Chondrocyte (in vitro differentiated cells): ENCODE results near the gene KLC1. TPM values are rescaled to one million over a fixed set of nuclear protein-coding genes. Genes with fewer than 3 reads are reported as not detected.
A peak's percentile ranks its signal among the peaks of the same experiment; 100 is the strongest.

Source experiments
- DNase-seq: peaks from one replicate; pipeline ENCODE4 v3.0.0; 2021; ENCODE audit warnings: mixed read lengths, low spot score
- H3K27ac Mint-ChIP-seq: one replicate; pipeline ENCODE4 v1.8.0; 2021; ENCODE audit warnings: mild to moderate bottlenecking, moderate library complexity, mixed read lengths; ENCODE audit not compliant: unreplicated experiment
- H3K27me3 Mint-ChIP-seq: 2 replicates; pipeline ENCODE4 v1.8.0; 2021; ENCODE audit warnings: low read depth, mixed read lengths
- H3K36me3 Mint-ChIP-seq: 2 replicates; pipeline ENCODE4 v1.8.0; 2021; ENCODE audit warnings: low read depth, mixed read lengths
- H3K4me1 Mint-ChIP-seq: 2 replicates; pipeline ENCODE4 v1.8.0; 2021; ENCODE audit warnings: low read depth, mild to moderate bottlenecking, mixed read lengths
- H3K4me3 Mint-ChIP-seq: one replicate; pipeline ENCODE4 v1.8.0; 2021; ENCODE audit warnings: mild to moderate bottlenecking, moderate library complexity, mixed read lengths; ENCODE audit not compliant: unreplicated experiment
- H3K9me3 Mint-ChIP-seq: 2 replicates; pipeline ENCODE4 v1.8.0; 2021; ENCODE audit warnings: low read depth, mixed read lengths
- total RNA-seq: library from RNA; stranded (reverse); gene quantifications from 3 replicates; pipeline ENCODE4 v1.2.1, GENCODE V29; 2021
- TF ChIP-seq, protein P1 (sequence below): fragments of 200-600 bp; sonication (generic); IDR thresholded peaks from 2 replicates; pipeline ENCODE4 v1.5.0; 2021; ENCODE audit warnings: antibody characterized with exemption, mild to moderate bottlenecking, moderate library complexity

The KLC1 gene
- total RNA-seq, 1 donor from 2014 or later: 190 TPM

DNA sequence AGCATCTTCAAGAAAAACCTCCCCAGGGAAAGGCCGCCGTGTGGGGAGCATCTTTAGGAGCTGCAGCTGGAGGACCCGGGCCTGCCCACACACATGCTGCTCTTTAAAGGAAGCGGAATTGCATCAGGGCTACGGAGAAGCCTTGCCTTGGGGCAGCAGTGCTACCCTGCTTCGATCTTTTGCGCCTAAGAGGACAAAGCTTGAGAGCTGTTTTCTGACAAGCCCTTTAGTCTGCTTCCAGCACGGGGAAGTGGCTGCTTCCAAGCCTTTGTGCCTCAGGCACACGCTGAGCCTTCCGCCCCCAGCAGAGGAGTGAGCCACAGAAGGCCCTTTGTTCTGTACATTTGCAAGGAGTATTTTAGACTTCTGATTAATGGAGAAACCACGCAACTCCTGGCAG lies 34.7 kb upstream of the KLC1 start:
- TF ChIP-seq, protein P1, sequence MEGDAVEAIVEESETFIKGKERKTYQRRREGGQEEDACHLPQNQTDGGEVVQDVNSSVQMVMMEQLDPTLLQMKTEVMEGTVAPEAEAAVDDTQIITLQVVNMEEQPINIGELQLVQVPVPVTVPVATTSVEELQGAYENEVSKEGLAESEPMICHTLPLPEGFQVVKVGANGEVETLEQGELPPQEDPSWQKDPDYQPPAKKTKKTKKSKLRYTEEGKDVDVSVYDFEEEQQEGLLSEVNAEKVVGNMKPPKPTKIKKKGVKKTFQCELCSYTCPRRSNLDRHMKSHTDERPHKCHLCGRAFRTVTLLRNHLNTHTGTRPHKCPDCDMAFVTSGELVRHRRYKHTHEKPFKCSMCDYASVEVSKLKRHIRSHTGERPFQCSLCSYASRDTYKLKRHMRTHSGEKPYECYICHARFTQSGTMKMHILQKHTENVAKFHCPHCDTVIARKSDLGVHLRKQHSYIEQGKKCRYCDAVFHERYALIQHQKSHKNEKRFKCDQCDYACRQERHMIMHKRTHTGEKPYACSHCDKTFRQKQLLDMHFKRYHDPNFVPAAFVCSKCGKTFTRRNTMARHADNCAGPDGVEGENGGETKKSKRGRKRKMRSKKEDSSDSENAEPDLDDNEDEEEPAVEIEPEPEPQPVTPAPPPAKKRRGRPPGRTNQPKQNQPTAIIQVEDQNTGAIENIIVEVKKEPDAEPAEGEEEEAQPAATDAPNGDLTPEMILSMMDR: no peak
- Mint-ChIP-seq H3K27ac (peak overlapping the region; percentile 80), H3K27me3 (no peaks in the 10 kb centered on the region), H3K4me1 (peaks cover 26% of the 10 kb centered on the region), H3K36me3 (peaks cover 2% of the 10 kb centered on the region), H3K4me3 (no peak overlapping the region), H3K9me3 (no peaks in the 10 kb centered on the region)
- DNase-seq: no peak

- TF ChIP-seq, protein P1: no peak
- no peak overlapping the region for H3K4me3 Mint-ChIP-seq
- H3K4me1 Mint-ChIP-seq: peaks cover 26% of the 10 kb centered on the region
- H3K9me3 Mint-ChIP-seq: no peaks in the 10 kb centered on the region
- no peaks in the 10 kb centered on the region for H3K27me3 Mint-ChIP-seq
- no peaks in the 10 kb centered on the region for H3K36me3 Mint-ChIP-seq
- DNase-seq: no peak
- H3K27ac Mint-ChIP-seq: peak overlapping the region; percentile 68
These were observed 31.2 kb upstream of the KLC1 start for GRCh38 chr14:103597623-103598377.

- H3K36me3 Mint-ChIP-seq: no peaks in the 10 kb centered on the region
- no peaks in the 10 kb centered on the region for H3K9me3 Mint-ChIP-seq
- DNase-seq: no peak
- H3K27me3 Mint-ChIP-seq: no peaks in the 10 kb centered on the region
- peaks cover 11% of the 10 kb centered on the region for H3K4me1 Mint-ChIP-seq
- TF ChIP-seq, protein P1: no peak
- no peak overlapping the region for H3K27ac Mint-ChIP-seq
- H3K4me3 Mint-ChIP-seq: no peak overlapping the region
These were observed 28.5 kb upstream of the KLC1 start for GRCh38 chr14:103600503-103600902.

DNA sequence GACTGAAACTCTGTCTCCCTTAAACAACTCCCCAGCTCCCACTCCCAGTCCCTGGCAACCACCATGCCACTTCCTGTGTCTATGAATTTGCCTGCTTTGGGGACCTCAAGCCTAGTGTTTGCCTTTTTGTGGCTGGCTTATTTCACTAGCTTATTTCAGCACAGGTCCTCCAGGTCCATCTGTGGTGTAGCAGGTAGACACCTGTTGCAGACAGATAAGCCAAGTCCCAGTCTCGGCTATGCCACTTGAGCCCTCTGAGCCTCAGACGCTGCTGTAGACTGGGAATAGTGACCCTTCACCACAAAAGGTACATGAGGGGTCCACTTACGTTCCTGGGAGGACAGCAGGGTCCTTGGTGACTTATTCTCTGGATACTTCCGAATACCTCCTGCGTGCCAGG lies 24.4 kb upstream of the KLC1 start:
- Mint-ChIP-seq H3K4me1 (peaks cover 19% of the 10 kb centered on the region), H3K4me3 (no peak overlapping the region), H3K27ac (no peak overlapping the region), H3K27me3 (no peaks in the 10 kb centered on the region), H3K36me3 (no peaks in the 10 kb centered on the region), H3K9me3 (no peaks in the 10 kb centered on the region)
- no peak for DNase-seq
- TF ChIP-seq, protein P1: no peak

DNA sequence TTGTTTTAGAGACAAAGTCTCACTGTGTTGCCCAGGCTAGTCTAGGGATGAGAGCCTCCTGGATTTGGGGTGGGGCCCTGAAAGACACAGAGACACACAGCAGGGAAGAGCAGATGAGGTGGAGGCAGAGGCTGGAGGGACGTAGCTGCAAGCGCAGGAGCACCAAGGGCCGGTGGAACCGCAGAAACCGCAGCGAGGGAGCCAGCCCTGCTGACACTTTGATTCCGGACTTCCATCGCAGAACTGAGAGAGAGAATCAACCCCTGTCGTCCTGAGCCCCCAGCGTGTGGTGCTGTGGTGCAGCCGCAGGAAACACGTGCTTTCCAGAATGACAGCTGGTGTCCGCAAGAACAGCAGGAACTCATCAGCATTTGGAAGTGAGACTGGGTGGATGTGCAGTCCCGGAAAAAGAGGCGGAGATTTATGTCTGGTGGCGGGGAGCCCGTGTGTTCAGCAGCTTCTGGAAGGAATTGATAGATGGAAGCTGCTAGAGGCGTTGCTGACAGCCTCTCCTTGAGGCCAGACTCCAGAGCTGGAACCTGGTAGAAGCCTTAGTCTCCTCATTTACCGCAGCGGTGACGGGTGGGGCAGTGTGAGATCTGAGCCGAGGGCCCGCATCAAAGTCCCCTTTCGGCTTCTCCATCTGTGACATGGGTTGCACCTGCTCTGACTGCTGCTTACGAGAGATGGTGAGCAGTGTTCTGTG lies 21.9 kb upstream of the KLC1 start:
- Mint-ChIP-seq H3K4me3 (peak overlapping the region; percentile 56), H3K36me3 (peaks cover 5% of the 10 kb centered on the region), H3K27ac (peak overlapping the region; percentile 78)

More for the DNA sequence above, 21.9 kb upstream of the KLC1 start:
- peaks cover 7% of the 10 kb centered on the region for H3K9me3 Mint-ChIP-seq
- DNase-seq: no peak
- H3K4me1 Mint-ChIP-seq: peaks cover 19% of the 10 kb centered on the region
- H3K27me3 Mint-ChIP-seq: no peaks in the 10 kb centered on the region
- TF ChIP-seq, protein P1: peak; percentile 71
